GM13976 (cell line): Measurements from ENCODE around the gene BTN2A1.
"Not testable (repeated sequence)": the region's sequence is repeated elsewhere in the genome, so short reads cannot be mapped to it uniquely, and the experiment has no call there.

Source experiments
- DNase-seq: peaks from one replicate; pipeline ENCODE4 v3.0.0; 2012; ENCODE audit warnings: low spot score
- CTCF ChIP-seq: IDR thresholded peaks from 2 replicates; pipeline ENCODE4 v1.5.1; 2012; ENCODE audit warnings: borderline replicate concordance, mild to moderate bottlenecking; ENCODE audit not compliant: insufficient read depth; ENCODE audit errors: extremely low read depth, missing control alignments, control extremely low read depth
- in situ Hi-C: fragments of 300-500 bp; cut with MboI; formaldehyde crosslinking; loops from one replicate; pipeline ENCODE4 v1.12.0; 2022; ENCODE audit warnings: low sequenced_read_pairs, mixed read lengths, inconsistent platforms; ENCODE audit not compliant: unreplicated experiment

Gene BTN2A1

GRCh38 chr6:26501482-26501986 lies 43.8 kb downstream of the BTN2A1 start:
- no peak for TF ChIP-seq CTCF
- peak; percentile 37 for DNase-seq
- in situ Hi-C loops = no loop called here

DNA sequence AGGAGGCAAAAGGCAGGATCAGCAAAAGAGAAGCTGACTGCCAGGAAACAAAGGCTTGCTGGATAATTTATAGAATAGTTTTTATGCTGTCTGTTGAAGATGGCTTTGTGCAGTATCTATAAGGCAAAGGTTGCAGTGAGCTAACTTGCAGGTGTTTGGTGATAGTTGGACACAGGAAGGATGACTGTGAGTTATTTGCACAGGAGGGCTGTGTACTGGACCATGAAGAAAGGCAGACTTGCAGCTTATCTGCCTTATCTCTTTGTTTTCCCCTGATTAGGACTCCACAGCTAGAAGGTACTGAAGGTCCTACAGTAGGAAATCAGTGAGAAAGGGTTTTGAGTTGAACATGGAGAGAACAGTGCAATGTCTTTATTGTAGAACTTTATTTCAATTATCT lies 44.4 kb downstream of the BTN2A1 start:
- in situ Hi-C loops = no loop called here
- TF ChIP-seq CTCF = no peak
- no peak for DNase-seq

- no peak for TF ChIP-seq CTCF
- DNase-seq = no peak
- in situ Hi-C loops = no loop called here
Observed at GRCh38 chr6:26502626-26503025, 44.9 kb downstream of the BTN2A1 start.

DNA sequence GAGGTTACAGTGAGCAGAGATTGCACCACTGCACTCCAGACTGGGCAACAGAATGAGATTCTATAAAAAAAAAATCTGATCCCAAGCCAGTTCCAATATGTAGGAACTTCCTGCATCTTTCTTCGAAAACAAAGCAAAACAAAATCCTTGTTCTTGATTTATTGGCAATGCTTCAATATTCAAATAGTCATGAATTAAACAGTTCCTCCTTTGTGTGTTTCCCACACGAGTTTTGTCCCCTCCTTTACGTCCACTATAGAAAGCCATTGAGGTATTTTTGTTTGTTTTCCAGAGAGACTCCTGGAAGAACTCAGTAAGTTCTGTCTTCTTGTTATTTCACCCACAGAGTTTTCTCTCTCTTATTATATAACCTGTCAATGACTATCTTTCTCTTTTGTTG lies 49.9 kb downstream of the BTN2A1 start:
- DNase-seq = no peak
- no peak for TF ChIP-seq CTCF
- in situ Hi-C loops = no loop called here

- in situ Hi-C loops, DNase-seq: not testable (repeated sequence)
Observed at GRCh38 chr6:26511033-26511432, 53.3 kb downstream of the BTN2A1 start.

GRCh38 chr6:26514984-26515383 lies 57.2 kb downstream of the BTN2A1 start:
- in situ Hi-C loops = no loop called here
- DNase-seq = no peak
- TF ChIP-seq CTCF = no peak

- TF ChIP-seq CTCF = no peak
- in situ Hi-C loops = no loop called here
- DNase-seq = no peak
Observed at GRCh38 chr6:26516481-26517427, 59.0 kb downstream of the BTN2A1 start.
